PFSK-1 (cell line): ENCODE data around the gene NHSL2.

Experiments used
- FOXP2 ChIP-seq: optimal IDR thresholded peaks from 2 replicates; pipeline ENCODE3; 2011; ENCODE audit warnings: borderline replicate concordance, control low read depth, inconsistent platforms; ENCODE audit not compliant: insufficient read depth; ENCODE audit errors: extremely low read length, extremely low read depth
- POLR2AphosphoS5 ChIP-seq: IDR thresholded peaks from 2 replicates; pipeline ENCODE4 v1.6.1; 2012; ENCODE audit warnings: low read depth, mild to moderate bottlenecking, control low read depth, low read length, moderate library complexity
- TAF1 ChIP-seq: IDR thresholded peaks from 2 replicates; pipeline ENCODE4 v1.6.1; 2012; ENCODE audit warnings: low read length, control low read depth, borderline replicate concordance; ENCODE audit not compliant: insufficient read depth

DNA sequence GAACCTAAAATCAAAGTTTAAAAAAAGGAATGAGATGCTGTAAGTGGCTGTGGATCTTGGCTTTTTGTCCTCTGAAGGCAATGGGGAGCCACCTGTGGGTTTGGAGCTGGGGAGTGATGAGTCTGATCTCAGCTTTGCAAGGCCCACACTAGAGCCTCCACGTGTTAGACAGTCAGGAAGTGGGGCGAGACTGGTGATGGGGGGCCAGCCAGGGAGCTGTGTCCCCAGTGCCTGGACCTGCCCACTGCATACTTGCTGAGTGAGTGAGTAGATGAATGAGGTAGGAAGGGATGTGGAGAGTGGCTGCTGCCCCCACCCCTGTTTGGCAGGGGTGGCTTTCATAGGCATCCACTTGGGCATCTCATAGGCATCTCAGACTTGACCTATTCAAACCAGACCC lies 84.0 kb downstream of the NHSL2 start:
- TF ChIP-seq TAF1, result no peak
- TF ChIP-seq FOXP2, result no peak
- TF ChIP-seq POLR2AphosphoS5, result no peak
